KOPT-K1 (cell line): ENCODE measurements around the gene RCAN1.
"Not testable (repeated sequence)": the region's sequence is repeated elsewhere in the genome, so short reads cannot be mapped to it uniquely, and the experiment has no call there.

Experiments
- H3K27ac ChIP-seq: fragments of 200-600 bp; sonication (generic); 2 replicates; pipeline ENCODE4 v1.5.1; 2016; ENCODE audit warnings: antibody characterized with exemption, mild to moderate bottlenecking, low read depth, low read length; ENCODE audit not compliant: poor library complexity, severe bottlenecking
- H3K36me3 ChIP-seq: fragments of 200-600 bp; sonication (generic); 2 replicates; pipeline ENCODE4 v1.5.1; 2017; ENCODE audit warnings: antibody characterized with exemption, mild to moderate bottlenecking, low read length, moderate library complexity; ENCODE audit not compliant: insufficient read depth
- H3K9me3 ChIP-seq: fragments of 200-600 bp; sonication (generic); 2 replicates; pipeline ENCODE4 v1.5.1; 2017; ENCODE audit warnings: antibody characterized with exemption, low read length, mild to moderate bottlenecking; ENCODE audit not compliant: insufficient read depth, poor library complexity, severe bottlenecking

The RCAN1 gene

GRCh38 chr21:34483854-34484253, 131.1 kb downstream of the RCAN1 start:
- not testable (repeated sequence) for H3K9me3 ChIP-seq, H3K27ac ChIP-seq, H3K36me3 ChIP-seq

- not testable (repeated sequence) for H3K9me3 ChIP-seq, H3K27ac ChIP-seq, H3K36me3 ChIP-seq
Measured at GRCh38 chr21:34483435-34483834, 131.5 kb downstream of the RCAN1 start.

DNA sequence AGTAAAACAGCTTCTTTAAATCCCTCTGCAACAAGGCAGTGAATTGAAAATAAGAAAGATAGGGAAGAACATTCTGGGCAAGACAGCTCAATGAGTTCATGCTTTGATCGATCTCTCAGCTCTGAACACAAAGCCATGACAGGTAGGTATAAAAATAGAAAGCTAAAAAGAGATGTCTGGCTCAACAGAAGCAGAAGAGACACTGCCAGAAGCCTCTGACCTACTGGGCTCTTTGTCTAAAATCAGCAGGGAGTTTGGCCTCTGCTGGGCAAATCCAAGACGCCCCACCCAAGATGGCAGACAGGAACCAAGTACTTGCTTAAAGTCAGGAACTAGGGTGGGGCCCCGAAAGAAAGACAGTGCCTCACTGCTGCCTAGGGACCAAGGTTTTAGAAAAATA, 147.6 kb downstream of the RCAN1 start:
- H3K27ac ChIP-seq, H3K9me3 ChIP-seq, H3K36me3 ChIP-seq: not testable (repeated sequence)
